B cell (primary cell): Measurements from ENCODE around the gene CD6.
"Not testable (repeated sequence)": the region's sequence is repeated elsewhere in the genome, so short reads cannot be mapped to it uniquely, and the experiment has no call there.

Source experiments
- CTCF ChIP-seq: fragments of 200-600 bp; IDR thresholded peaks from one replicate; pipeline ENCODE4 v1.8.0; 2022; ENCODE audit warnings: antibody characterized with exemption, mild to moderate bottlenecking
- EZH2 ChIP-seq: IDR thresholded peaks from 2 replicates; pipeline ENCODE4 v1.6.1; 2012; ENCODE audit warnings: borderline replicate concordance, low read depth, mild to moderate bottlenecking, moderate library complexity, low read length; ENCODE audit not compliant: insufficient read depth, poor library complexity, severe bottlenecking

GRCh38 chr11:60974316-60974715, 2.8 kb downstream of the CD6 start:
- TF ChIP-seq CTCF, EZH2: not testable (repeated sequence)
